ENCODE measurements around the gene MED6.

The MED6 gene

DNA sequence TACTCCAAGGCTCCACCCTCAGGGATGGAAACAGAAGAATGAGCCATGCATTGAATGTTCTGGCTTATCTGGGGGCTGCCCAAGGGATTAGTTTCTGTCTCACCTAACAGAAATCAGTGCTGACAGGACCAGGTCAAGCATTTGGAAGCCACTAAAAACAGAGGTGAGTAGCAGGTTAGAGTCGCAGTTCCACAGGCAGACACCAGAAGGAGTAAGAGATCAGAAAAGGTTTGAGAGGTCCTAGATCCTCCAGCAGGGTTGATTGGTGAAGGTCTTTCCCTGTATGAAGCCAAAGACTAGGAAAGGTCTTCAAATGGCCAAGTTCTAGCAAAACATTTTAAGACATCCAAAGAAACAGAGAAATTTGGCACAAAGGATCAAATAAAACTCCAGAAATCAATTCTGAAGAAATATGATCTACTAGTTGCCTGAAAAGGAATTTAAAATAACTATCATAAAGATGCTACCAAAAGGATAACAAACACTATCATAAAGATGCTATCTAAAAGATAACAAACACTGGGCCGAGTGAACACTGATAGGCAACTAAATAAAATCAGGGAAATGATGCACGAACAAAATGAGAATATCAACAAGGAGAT, 21.8 kb upstream of the MED6 start:
- TF ChIP-seq GATA3 (IDR thresholded peaks at IDR 0.05; ENCODE audit: low read depth, low read length) (no peak), GATA2 (IDR thresholded peaks at IDR 0.05; ENCODE audit: low read depth, low read length) (no peak)

DNA sequence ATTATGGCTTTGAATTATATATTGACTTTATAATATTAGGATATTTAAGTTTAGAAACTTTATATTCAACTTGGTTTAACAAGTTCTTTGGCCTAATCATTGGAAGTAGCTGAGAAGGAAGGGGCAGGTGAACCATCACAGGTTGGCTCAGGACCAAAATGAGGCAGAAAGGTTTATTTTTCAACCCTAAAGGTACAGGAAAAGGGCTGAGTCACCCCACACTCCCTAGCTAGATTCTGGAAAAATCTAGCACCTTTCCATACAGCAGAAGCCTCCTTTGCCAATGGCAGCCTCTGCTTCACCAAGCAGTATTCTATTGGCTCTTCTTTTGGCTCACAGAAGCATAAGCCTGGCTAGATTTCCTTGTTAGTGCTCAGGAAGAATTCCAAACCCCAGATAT, 19.3 kb upstream of the MED6 start:
- TF ChIP-seq GATA3 (IDR thresholded peaks at IDR 0.05; ENCODE audit: low read depth, low read length) (no peak), GATA2 (IDR thresholded peaks at IDR 0.05; ENCODE audit: low read depth, low read length) (no peak)

DNA sequence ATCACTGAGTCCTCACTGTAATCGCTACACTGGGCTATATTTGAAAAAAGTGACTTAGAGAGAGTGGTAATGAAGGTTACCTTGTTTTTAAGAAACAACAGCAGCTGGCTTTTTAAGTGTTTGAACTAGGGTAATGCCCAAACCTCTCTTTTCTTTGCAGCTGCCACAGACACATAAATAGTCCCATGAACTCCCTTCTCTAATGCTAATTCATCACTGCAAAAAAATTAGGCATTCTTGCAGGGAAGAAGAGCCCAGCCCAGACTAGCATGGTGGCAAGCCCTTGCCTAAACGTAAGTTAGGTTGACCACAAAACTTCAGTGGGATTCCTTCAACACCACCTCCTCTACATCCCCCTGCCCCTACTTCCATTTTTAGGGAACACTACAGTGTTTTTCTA, 17.9 kb upstream of the MED6 start:
- TF ChIP-seq GATA3 (IDR thresholded peaks at IDR 0.05; ENCODE audit: low read depth, low read length) (no peak), GATA2 (IDR thresholded peaks at IDR 0.05; ENCODE audit: low read depth, low read length) (no peak)

DNA sequence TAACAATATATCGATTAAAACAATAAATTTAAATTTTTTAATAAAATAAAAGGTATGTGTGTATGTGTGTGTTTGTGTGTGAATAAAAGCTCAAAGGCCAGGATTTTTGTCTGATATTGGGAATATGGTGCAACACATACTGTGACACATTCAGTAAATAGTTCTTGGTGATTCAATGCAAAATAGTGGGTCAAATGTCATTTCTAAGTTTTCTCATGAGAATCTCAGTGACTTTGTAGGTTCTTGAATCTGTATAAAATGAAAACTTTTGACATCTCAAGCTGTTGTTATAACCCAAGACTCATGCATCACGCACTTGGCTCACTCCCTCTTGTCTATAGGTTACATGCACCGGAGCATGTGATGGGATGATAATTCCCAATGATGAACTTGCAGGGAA, 16.2 kb upstream of the MED6 start:
- no peak for TF ChIP-seq GATA3 (IDR thresholded peaks at IDR 0.05; ENCODE audit: low read depth, low read length)
- no peak for TF ChIP-seq GATA2 (IDR thresholded peaks at IDR 0.05; ENCODE audit: low read depth, low read length)

DNA sequence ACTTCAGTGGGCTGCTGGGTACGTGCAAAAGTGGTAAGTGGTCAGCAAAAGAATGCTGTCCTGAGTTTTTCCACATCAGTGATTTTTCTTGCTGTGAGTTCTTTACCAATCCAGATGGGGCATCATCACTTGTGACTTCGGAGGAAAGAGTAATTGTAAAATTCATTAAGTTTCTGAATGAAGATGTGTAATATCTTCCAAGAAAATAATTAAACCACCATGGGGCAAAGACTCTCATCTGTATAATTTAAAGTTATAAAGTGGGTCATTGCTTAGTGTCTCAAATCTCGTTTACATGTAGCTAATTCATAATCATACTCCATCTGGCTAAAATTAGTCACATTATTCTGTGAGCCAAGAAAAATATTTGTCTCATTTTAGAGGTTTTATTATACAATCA, 10.8 kb upstream of the MED6 start:
- TF ChIP-seq GATA3 (IDR thresholded peaks at IDR 0.05; ENCODE audit: low read depth, low read length) (no peak), GATA2 (IDR thresholded peaks at IDR 0.05; ENCODE audit: low read depth, low read length) (no peak)

DNA sequence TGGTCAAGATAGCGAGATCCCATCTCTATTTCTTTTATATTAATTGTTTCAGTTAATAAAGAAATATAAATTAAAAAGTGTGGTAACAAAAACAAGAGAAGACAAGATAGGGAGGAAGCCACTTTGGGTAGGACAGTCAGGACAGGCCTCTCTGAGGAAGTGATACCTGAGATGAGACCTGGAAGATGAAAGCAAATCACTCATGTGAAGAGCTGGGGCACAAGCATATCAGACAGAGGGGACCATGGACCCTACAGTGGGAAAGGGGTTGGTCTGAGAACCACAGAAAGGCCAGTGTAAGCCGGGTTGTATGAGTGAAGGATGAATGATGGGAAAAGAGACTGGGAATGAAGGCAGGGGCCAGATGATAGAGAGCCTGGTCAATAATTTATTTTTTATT, 1.8 kb upstream of the MED6 start:
- TF ChIP-seq GATA3 (IDR thresholded peaks at IDR 0.05; ENCODE audit: low read depth, low read length) (no peak), GATA2 (IDR thresholded peaks at IDR 0.05; ENCODE audit: low read depth, low read length) (no peak)

DNA sequence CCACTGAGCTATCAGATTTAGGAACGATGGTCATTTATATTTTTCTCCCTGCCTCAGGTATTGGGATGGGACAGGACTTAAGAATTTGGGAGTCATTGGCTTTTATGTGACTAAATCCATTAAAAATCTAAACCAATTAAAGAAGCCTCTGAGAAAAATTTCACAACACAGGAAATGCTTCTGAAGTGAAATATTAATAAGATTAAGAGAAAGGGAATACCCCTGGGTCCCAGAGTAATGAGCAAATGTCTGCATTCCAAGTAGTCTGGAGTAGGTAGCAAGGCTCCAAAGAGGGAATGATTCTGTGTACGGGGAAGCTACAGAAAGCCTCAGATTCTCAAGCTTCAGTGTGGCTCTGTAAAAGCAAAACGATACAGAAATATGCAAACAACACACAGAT, 707 bp upstream of the MED6 start:
- TF ChIP-seq GATA2 (IDR thresholded peaks at IDR 0.05; ENCODE audit: low read depth, low read length) (no peak), GATA3 (IDR thresholded peaks at IDR 0.05; ENCODE audit: low read depth, low read length) (no peak)

DNA sequence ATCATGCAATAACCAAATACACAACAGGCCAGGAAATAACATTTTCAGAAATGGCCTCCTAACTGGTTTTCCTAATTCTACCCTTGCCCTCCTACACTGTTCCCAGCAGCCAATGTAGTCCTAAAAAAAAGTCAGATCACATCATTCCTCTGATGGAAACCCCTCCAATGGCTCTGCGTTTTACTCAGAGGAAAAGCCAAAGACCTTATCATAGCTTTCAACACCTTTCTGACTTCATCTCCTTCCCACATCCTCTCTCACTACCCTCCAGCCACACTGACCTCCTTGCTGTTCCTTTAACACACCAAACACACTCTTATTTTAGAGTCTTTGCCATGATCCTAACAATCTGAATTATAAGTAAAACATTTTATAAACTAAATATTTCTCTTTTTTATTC, 1.1 kb downstream of the MED6 start:
- no peak for TF ChIP-seq GATA3 (IDR thresholded peaks at IDR 0.05; ENCODE audit: low read depth, low read length)
- TF ChIP-seq GATA2 (IDR thresholded peaks at IDR 0.05; ENCODE audit: low read depth, low read length): no peak

DNA sequence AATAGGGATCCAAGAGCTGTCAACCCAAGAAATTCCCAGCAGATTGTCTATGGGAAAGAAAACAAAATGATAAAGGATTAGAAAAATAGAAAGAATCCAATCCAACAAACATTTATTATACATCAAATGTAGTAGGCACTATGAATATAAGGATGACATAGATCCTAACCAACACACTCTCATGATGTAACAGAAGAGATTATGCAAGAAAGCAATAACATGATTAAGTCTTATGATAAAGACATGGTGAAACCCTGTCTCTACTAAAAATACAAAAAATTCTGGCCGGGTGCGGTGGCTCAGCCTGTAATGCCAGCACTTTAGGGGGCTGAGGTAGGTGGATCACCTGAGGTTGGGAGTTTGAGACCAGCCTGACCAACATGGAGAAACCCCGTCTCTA, 2.7 kb downstream of the MED6 start:
- TF ChIP-seq GATA2 (IDR thresholded peaks at IDR 0.05; ENCODE audit: low read depth, low read length): no peak
- no peak for TF ChIP-seq GATA3 (IDR thresholded peaks at IDR 0.05; ENCODE audit: low read depth, low read length)

DNA sequence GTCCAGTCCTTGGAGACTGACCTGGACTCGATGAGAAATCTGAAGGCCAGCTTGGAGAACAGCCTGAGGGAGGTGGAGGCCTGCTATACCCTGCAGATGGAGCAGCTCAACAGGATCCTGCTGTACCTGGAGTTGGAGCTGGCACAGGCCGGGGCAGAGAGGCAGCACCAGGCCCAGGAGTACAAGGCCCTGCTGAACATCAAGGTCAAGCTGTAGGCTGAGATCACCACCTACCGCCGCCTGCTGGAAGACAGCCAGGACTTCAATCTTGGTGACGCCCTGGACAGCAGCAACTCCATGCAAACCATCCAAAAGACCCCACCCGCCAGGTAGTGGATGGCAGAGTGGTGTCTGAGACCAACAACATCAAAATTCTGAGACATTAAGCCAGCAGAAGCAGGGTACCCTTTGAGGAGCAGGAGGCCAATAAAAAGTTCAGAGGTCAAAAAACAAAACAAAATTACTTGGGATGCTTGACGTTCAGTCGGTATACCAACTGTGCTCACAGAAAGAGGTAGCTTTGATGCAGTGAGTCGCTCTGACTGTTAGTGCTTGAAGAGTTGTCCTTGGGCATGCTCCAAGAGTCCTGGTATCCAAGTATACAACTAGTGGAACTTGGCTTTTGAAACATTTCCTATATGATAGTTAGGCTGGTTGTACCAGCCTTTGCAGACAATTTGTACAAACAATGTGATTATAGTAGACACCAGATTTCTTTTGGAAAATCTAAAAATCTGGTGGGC, 4.8 kb downstream of the MED6 start:
- TF ChIP-seq GATA3 (IDR thresholded peaks at IDR 0.05; ENCODE audit: low read depth, low read length) (no peak), GATA2 (IDR thresholded peaks at IDR 0.05; ENCODE audit: low read depth, low read length) (no peak)

DNA sequence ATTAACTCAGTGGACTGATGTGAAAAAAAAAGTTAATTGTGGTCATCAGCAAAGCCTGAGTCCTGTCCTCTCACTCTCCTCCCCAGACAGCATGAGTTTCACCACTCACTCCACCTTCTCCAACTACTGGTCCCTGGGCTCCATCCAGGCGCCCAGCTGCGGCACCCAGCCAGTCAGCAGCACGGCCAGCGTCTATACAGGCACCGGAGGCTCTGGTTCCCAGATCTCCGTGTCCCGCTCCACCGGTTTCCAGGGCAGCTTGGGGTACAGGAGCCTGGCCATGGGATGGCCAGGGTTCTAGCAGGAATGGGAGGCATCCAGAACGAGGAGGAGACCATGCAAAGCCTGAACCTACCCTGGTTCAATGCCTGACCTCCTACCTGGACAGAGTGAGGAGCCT, 6.0 kb downstream of the MED6 start:
- TF ChIP-seq GATA3 (IDR thresholded peaks at IDR 0.05; ENCODE audit: low read depth, low read length) (no peak), GATA2 (IDR thresholded peaks at IDR 0.05; ENCODE audit: low read depth, low read length) (no peak)

DNA sequence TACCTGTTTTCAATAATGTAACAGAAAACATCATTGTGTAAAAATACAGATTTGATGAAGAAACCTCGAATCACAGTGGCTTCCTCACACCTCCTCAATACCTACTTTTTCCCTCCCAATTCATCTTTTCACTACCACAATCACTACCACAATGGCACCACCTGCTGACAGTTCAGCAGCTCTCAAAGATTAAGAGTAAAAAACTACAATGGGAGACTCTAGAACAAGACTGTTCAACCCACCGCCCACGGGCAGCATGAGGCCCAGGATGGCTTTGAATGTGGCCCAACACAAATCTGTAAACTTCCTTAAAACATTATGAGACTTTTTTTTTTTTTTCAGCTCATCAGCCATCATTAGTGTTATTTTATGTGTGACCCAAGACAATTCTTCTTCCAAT, 15.2 kb downstream of the MED6 start:
- TF ChIP-seq GATA2 (IDR thresholded peaks at IDR 0.05; ENCODE audit: low read depth, low read length) (no peak), GATA3 (IDR thresholded peaks at IDR 0.05; ENCODE audit: low read depth, low read length) (no peak)

DNA sequence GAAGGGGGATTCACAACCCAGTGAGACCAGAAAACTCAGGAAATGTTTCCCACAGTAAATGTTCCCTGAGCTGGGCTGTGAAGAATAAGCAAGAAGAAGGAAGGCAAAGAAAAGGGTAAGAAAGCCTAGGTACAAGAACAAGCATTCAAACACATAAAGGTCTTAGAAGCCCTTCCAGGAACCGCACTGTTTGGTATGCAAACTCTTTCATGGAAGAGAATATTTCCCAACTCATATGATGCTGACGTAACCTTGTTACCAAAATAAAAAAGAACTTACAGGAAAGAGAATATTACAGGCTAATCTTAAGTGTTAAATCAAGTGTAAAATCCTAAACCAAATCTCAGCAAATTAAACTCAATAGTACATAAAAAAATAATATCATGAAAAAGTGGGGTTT, 23.6 kb downstream of the MED6 start:
- TF ChIP-seq GATA2 (IDR thresholded peaks at IDR 0.05; ENCODE audit: low read depth, low read length) (no peak), GATA3 (IDR thresholded peaks at IDR 0.05; ENCODE audit: low read depth, low read length) (no peak)

DNA sequence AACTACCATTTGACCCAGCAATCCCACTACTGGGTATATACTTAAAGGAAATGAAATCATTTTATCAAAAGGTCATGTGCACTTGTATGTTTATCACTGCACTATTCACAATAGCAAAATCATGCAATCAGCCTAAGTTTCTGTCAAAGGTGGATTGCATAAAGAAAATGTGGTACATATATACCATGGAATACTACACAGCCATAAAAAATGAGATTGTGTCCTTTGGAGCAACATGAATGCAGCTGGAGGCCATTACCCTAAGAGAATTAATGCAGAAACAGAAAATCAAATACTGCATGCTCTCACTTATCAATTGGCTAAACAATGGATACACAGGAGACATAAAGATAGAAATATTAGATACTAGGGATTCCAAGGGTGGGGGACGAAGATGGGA, 27.4 kb downstream of the MED6 start:
- no peak for TF ChIP-seq GATA3 (IDR thresholded peaks at IDR 0.05; ENCODE audit: low read depth, low read length)
- no peak for TF ChIP-seq GATA2 (IDR thresholded peaks at IDR 0.05; ENCODE audit: low read depth, low read length)

DNA sequence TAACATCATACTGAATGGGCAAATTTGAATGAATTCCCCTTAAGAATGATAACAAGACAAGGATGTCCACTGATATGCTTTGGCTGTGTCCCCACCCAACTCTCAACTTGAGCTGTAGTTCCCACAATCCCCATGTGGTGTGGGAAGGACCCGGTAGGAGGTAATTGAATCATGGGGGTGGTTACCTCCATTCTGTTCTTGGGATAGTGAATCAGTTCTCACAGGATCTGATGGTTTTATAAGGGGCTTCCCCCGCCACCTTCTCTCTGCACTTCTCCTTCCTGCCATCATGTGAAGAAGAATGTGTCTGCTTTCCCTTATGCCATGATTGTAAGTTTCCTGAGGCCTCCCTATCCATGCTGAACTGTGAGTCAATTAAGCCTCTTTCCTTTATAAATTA, 29.3 kb downstream of the MED6 start:
- TF ChIP-seq GATA2 (IDR thresholded peaks at IDR 0.05; ENCODE audit: low read depth, low read length) (no peak), GATA3 (IDR thresholded peaks at IDR 0.05; ENCODE audit: low read depth, low read length) (no peak)
